Mucosa of gallbladder (tissue), 1 donor: ENCODE results near the gene SUGCT. TPM values are rescaled to one million over a fixed set of nuclear protein-coding genes. Genes with fewer than 3 reads are reported as not detected.

Source experiments
- DNase-seq: peaks from one replicate; pipeline ENCODE4 v3.0.0-alpha.2; 2020; ENCODE audit warnings: low spot score
- total RNA-seq: library from RNA; stranded (reverse); gene quantifications from one replicate; pipeline ENCODE4 v1.2.1, GENCODE V29; 2021
- donor health status: DM: no; HTN: no; CAD: no.

SUGCT gene
- total RNA-seq, 1 donor from 2014 or later: 7.6 TPM

- no peak for DNase-seq
Measured at GRCh38 chr7:40811666-40812065, 676.9 kb downstream of the SUGCT start.

GRCh38 chr7:40815022-40815421 is 680.2 kb downstream of the SUGCT start:
- DNase-seq: no peak

DNA sequence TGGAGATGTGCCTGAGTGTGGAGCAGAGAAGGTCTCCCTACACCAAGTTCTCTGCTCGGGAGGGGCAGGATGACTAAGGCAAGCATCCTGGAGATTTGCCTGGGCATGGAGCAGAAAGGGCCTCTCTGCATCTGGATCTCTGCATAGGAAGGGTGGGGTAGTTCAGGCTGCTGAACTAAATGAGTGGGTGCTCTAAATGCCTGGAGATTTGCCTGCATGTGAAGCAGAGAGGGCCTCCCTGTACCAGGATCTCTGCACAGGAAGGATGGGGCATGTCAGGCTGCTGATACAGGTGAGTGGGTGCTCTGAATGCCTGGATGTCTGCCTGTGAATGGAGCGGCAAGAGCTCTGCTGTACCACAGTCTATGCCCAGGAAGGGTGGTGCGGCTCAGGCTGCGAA is 680.7 kb downstream of the SUGCT start:
- no peak for DNase-seq

- DNase-seq: no peak
Measured at GRCh38 chr7:40822861-40823260, 688.1 kb downstream of the SUGCT start.

DNA sequence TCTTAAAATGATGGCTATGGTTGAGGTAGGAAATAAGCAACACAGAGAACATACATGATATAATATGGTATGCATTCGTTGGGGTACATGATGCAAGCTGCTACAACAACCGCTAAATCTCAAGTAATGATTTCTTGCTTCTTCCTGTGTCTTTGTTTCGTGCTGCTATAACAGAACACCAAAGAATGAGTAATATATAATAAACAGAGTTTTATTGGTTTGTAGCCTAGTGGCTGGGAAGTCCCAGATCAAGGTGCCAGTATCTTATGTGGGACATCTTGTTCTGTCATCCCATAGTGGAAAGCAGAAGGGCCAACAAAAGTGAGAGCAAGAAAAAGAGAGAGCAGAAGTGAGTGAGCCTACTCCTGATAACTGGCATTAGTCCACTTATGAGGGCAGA is 689.7 kb downstream of the SUGCT start:
- no peak for DNase-seq

- no peak for DNase-seq
Measured at GRCh38 chr7:40826411-40827221, 691.8 kb downstream of the SUGCT start.

GRCh38 chr7:40827222-40828085 is 692.6 kb downstream of the SUGCT start:
- no peak for DNase-seq

DNA sequence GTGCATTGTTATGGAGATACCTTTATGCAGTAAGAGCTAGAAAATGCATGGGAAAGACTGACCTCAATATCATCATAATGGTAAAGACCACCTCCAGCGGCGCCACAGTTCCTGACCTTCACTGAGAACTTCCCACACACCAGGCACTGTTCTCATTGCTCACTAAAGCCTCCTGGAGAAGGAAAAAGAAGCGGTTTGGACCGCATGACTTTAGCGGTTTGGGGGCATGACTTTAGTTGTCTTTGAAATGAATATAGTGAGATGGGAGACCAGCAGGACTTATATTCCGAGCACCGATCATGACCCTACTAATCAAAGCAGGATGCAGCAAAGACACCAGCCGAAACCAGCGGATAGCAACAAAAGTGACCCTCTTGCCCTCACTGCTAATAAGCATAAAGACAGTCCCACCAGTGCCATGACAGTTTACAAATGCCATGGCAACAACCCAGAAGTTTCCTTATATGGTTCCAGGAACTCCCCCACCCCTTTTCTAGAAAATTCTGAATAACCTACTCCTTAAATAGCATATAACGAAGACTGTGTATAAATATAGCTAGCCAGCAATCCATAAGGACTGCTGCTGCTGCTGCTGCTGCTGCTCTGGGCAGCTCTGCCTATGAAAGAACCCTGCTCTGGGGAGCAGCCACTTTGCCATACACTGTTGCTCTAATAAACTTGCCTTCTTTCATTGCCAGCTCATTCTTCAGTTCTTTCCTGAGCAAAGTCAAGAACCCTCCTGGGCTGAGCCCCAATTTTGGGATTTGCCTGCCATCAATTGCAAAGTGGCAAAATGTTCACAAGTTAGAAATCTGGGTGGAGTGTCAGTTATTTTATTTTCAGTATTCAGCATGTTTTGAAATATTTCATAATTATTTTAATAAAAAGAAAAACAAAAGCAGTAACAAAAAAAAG is 694.1 kb downstream of the SUGCT start:
- no peak for DNase-seq

DNA sequence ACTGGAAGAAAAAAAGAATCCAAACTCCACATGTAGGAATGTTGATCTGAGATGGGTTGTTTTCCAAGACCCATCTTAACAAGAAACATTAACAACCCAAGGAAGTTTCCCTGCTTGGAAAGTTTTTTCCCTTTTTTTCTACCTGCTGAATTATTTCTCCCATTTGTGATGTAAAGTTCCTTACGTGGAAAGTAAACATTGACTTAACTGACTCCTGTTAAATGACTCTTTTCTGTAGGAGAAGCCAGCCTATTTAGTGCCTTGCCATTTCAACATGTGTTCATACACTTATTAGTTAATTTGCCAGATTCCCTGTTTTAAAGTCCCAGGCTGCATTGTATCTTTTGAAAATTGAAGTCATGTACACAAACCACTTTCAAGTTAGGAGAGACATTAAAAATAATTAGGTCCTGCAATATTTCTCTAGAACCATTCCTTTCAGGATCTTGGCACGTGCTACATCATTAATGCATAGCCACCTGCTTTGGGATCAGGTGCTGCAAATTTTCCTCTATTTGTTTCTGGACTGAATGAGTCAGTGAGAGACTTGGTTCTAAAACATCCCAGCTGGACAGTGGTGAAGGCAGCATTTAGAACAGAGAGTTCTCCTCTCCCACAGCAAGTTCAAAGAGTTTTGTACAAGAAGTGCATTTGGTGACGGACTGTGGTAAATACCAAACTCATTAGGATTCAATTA is 698.5 kb downstream of the SUGCT start:
- DNase-seq: no peak

DNA sequence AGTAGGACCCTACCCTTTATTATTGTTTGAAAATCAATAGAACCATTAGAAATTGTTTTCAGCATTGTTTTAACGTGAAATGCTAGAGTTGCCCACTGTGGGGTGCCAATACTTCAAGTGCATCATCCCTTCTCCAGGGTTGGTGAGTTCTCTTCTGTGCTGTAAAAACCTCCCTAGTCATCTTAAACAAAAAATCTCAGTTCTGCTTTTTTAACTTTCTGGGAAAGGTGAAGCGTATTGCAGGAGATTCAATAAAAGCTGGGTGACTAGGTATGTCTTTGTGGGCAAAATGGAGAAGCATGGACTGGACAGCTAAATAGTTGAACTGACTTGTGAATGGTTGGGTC is 699.1 kb downstream of the SUGCT start:
- no peak for DNase-seq

- DNase-seq: no peak
Measured at GRCh38 chr7:40836218-40836617, 701.4 kb downstream of the SUGCT start.

DNA sequence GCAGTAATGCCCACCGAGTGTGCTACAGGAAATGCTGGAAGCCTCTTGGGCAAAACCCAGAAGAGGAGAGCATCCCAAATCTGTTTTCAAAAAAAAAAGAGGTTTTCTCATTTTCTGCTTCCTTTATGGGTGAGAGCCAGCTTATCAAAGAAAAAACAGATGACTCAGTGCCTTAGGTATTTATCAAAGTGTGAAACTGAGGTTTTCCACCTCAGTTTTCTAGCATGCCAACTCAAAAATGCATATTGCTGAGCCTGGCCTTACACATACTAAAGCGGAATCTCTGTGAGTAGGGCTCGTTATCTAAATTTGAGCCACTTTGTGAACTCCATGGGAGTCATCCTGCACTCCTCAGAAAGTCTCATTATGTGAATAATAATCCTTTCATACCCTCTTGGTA is 705.1 kb downstream of the SUGCT start:
- no peak for DNase-seq

GRCh38 chr7:40840990-40841389 is 706.2 kb downstream of the SUGCT start:
- no peak for DNase-seq

GRCh38 chr7:40842641-40843040 is 707.8 kb downstream of the SUGCT start:
- no peak for DNase-seq

- no peak for DNase-seq
Measured at GRCh38 chr7:40843338-40843985, 708.7 kb downstream of the SUGCT start.

DNA sequence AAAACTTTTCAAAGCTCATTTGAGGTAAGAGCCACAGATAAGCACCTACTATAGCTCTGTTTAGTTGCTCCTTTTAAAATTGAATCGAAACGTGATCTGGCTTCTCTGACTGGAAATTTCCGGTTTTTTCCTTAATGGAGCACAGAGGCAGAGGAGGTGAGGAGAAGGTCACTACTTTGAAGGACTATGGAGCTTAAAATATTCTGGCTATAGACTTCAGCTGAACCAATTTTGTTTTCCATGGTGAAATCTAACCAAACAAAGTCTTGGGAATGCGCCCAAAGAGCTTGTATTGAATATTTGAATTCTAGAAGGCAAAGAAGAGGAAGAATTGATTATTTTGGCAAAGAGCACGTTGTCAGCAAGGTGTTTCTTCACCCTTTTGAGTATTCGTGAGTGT is 711.1 kb downstream of the SUGCT start:
- no peak for DNase-seq

GRCh38 chr7:40847921-40848320 is 713.1 kb downstream of the SUGCT start:
- no peak for DNase-seq

DNA sequence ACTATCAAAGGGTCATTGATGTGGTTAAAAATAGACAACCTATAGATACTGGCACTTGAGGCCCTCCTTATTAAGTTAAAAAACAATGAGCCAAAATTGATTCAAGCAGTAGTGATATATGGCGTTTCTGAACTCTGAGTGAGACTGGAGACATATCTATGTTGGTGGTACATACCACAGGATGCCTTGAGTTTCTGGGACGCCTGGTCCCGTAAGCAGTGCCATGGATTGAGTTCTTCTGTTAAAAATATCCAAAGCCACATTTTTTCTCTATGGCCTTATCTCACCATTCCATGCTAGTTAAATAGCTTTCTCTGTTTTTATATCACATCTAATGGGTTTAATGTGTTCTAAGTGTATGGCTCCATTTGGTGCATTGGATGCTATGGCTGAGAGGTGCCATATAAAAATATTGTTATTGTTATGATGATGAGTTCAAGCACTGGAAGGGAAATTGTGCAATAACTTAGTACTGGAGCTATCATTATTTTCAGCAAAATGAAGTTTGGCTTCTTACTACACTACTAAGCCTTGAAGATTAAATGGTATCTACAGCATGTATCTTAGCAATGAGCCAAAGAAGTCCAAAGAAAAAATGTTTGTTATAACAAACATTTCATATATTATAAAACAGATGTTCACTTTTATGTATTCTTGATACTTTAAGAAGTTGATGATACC is 713.9 kb downstream of the SUGCT start:
- no peak for DNase-seq

GRCh38 chr7:40850017-40850416 is 715.2 kb downstream of the SUGCT start:
- DNase-seq: no peak

DNA sequence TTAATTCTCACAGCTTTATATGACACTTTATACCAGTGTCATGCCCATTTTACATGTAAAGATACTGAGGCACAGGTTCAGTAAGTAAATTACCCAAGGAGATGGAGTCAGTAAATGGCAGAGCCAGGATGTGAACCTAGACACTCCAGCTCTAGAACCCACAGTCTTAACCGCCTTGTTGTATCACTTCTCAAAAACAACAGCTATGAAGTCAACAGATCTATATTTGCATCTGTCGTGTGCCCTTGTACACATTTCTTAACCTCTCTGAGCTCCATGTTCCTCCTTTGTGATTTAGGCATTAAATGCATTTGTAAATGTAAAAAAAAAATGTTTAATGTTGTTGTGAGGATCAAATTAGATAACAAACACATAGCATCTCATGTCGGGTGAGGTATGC is 716.2 kb downstream of the SUGCT start:
- no peak for DNase-seq
